K562 (cell line): Measurements from ENCODE around the gene IGFL1. TPM values are rescaled to one million over a fixed set of nuclear protein-coding genes. Genes with fewer than 3 reads are reported as not detected.

Experiments
- C11orf30 ChIP-seq: fragments of 450-650 bp; IDR thresholded peaks from 2 replicates; pipeline ENCODE4 v1.6.1; 2016; ENCODE audit warnings: low read depth, mild to moderate bottlenecking
- CHD2 ChIP-seq: IDR thresholded peaks from 2 replicates; pipeline ENCODE4 v1.6.1; 2011; ENCODE audit warnings: low read depth, low read length
- E2F5 ChIP-seq: sonication (generic); formaldehyde crosslinking; IDR thresholded peaks from 2 replicates; pipeline ENCODE4 v1.8.0; 2022; ENCODE audit warnings: mild to moderate bottlenecking, missing genetic modification reagents
- E2F8 ChIP-seq: fragments of 450-650 bp; IDR thresholded peaks from 2 replicates; pipeline ENCODE4 v1.7.1; 2018; ENCODE audit warnings: mild to moderate bottlenecking, low read depth; ENCODE audit not compliant: partially characterized antibody
- FOS ChIP-seq: IDR thresholded peaks from 3 replicates; pipeline ENCODE4 v1.6.1; 2011; ENCODE audit not compliant: insufficient read length; ENCODE audit errors: extremely low read depth
- ILK ChIP-seq: fragments of 450-650 bp; IDR thresholded peaks from 2 replicates; pipeline ENCODE4 v1.6.1; 2016; ENCODE audit warnings: missing genetic modification characterization, low read depth, mild to moderate bottlenecking, missing compliant biosample characterization, moderate library complexity, borderline replicate concordance
- PRMT5 ChIP-seq: sonication (generic); formaldehyde crosslinking; IDR thresholded peaks from 2 replicates; pipeline ENCODE4 v1.5.0; 2020; ENCODE audit warnings: missing genetic modification reagents
- RNF219 ChIP-seq: fragments of 250-450 bp; sonication (Bioruptor Pico); IDR thresholded peaks from 2 replicates; pipeline ENCODE4 v1.5.0; 2022; ENCODE audit warnings: mild to moderate bottlenecking
- TAF1 ChIP-seq: IDR thresholded peaks from 2 replicates; pipeline ENCODE4 v1.6.1; 2011; ENCODE audit warnings: mild to moderate bottlenecking, low read length, moderate library complexity; ENCODE audit not compliant: insufficient read depth, control insufficient read depth, severe bottlenecking; ENCODE audit errors: extremely low read depth
- TRIM25 ChIP-seq: fragments of 450-650 bp; IDR thresholded peaks from 2 replicates; pipeline ENCODE4 v1.7.0; 2016; ENCODE audit warnings: borderline replicate concordance
- VEZF1 ChIP-seq: fragments of 200-800 bp; sonication (Bioruptor generic); IDR thresholded peaks from 2 replicates; pipeline ENCODE4 v1.6.1; 2017; ENCODE audit warnings: missing genetic modification characterization, missing compliant biosample characterization
- ZBTB33 ChIP-seq: sonication (generic); formaldehyde crosslinking; IDR thresholded peaks from 2 replicates; pipeline ENCODE4 v1.8.1; 2023; ENCODE audit warnings: mild to moderate bottlenecking, missing genetic modification reagents
- ZNF280B ChIP-seq: fragments of 250-450 bp; sonication (Bioruptor Pico); IDR thresholded peaks from 2 replicates; pipeline ENCODE4 v1.5.1; 2021; ENCODE audit warnings: mild to moderate bottlenecking
- polyA plus RNA-seq, 8 experiments: library from polyadenylated mRNA; depleted of rRNA in 4 of 8; stranded (reverse) in 5 of 8; unstranded in 3 of 8; fragments of >200 nt; fragmentation: Nextera tagmentation in 2 of 8; fragmentation: Illumina TruSeq in 1 of 8; extraction: Ambion mirVana in 2 of 8; extraction: Trizol in 1 of 8; gene quantifications; 2 replicates each; pipeline versions ENCODE4 v1.2.1 to v1.2.3, GENCODE V29; 2011 to 2014; ENCODE audit warnings: inconsistent platforms in 1 of 8, missing spikeins in 1 of 8
- total RNA-seq, 7 experiments: library from RNA; depleted of rRNA in 6 of 7; stranded (reverse); fragments of >200 nt in 6 of 7; fragmentation: Illumina TruSeq in 2 of 7; extraction: Trizol in 2 of 7; gene quantifications; 2 replicates each; pipeline versions ENCODE4 v1.2.1 to v1.2.3, GENCODE V29; 2011 to 2021; ENCODE audit warnings: low replicate concordance in 1 of 7

The IGFL1 gene
- total and polyA plus RNA-seq, 9 of the 15 experiments (the other 6 are each of a cell fraction or from before 2014, with no cell fraction given) = not detected

- TF ChIP-seq FOS (peak; percentile 78), TRIM25 (no peak), TAF1 (no peak), PRMT5 (no peak), ILK (tag) (no peak), CHD2 (no peak), E2F5 (CRISPR knock-in tag) (no peak), C11orf30 (peak; percentile 59; the same call in 1 of the 2 replicates), E2F8 (no peak), RNF219 (CRISPR knock-in tag) (0 out of 2 replicates have a peak, but pooled peaks have one; percentile 8), VEZF1 (peak; percentile 49), ZNF280B (CRISPR knock-in tag) (0 out of 2 replicates have a peak, but pooled peaks have one; percentile 51), ZBTB33 (no peak)
Observed at GRCh38 chr19:46192992-46193650, 36.4 kb upstream of the IGFL1 start (continued).
